Gastroesophageal sphincter (tissue), 3 donors: ENCODE measurements around the gene CCNI.
"Not testable (repeated sequence)": the region's sequence is repeated elsewhere in the genome, so short reads cannot be mapped to it uniquely, and the experiment has no call there.

Source experiments
- CTCF ChIP-seq, 4 experiments: fragments of 200-600 bp in 2 of 4; fragments of 450-650 bp in 2 of 4; sonication (generic) in 1 of 4; IDR thresholded peaks; one replicate each; pipeline ENCODE4 v1.5.1; 2017 to 2019; ENCODE audit warnings: antibody characterized with exemption in 4 of 4, mild to moderate bottlenecking in 2 of 4, moderate library complexity in 2 of 4
- EP300 ChIP-seq: sonication (generic); formaldehyde crosslinking; IDR thresholded peaks from one replicate; pipeline ENCODE4 v1.6.1; 2017; ENCODE audit warnings: antibody characterized with exemption, mild to moderate bottlenecking
- POLR2A ChIP-seq, 2 donors: fragments of 450-650 bp; IDR thresholded peaks; one replicate each; pipeline ENCODE4 v1.6.1; 2017; ENCODE audit warnings: antibody characterized with exemption in 2 of 2, mild to moderate bottlenecking in 2 of 2, moderate library complexity in 1 of 2

- TF ChIP-seq CTCF (IDR thresholded peaks at IDR 0.05); EP300; POLR2A (IDR thresholded peaks at IDR 0.05): not testable (repeated sequence)
These were observed 5.0 kb upstream of the CCNI start for GRCh38 chr4:77080806-77081205.
